Measurements from ENCODE around the gene ANXA2. TPM values are rescaled to one million over a fixed set of nuclear protein-coding genes. Genes with fewer than 3 reads are reported as not detected.
"Not testable (repeated sequence)": the region's sequence is repeated elsewhere in the genome, so short reads cannot be mapped to it uniquely, and the experiment has no call there.

The ANXA2 gene
- total and polyA plus RNA-seq, 2 donors (not counting 1 experiment from before 2014, with no cell fraction given): 116 to 133 TPM

DNA sequence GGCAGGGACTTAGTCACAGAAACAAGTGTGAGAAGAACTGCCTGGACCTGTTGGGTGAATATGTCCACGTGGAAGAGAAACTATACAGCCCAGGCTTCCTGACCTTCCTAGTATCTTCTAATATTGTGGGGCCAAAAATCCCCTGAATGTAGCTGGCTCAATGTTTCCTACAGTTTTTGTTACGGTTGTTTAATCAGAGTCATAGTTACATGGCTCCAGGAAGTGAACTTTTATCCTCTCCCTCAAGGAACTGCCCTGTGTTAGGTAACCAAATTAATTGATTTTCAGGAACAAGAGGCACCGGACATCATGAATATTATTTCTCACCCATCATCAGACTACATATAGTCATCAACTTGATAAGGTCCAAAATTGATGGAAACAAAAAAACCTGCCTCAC is 59.0 kb downstream of the ANXA2 start:
- WGBS (ENCODE audit: insufficient coverage): no CpG with 5 or more reads among the region's 3 CpGs
- H3K4me1 ChIP-seq (ENCODE audit: control insufficient read depth in 2 of 2, insufficient read depth in 2 of 2, low read length in 2 of 2): no peaks in the 10 kb centered on the region
- Mint-ChIP-seq H3K4me3 (no peak overlapping the region), H3K27me3 (peaks cover 2% of the 10 kb centered on the region), H3K27ac (no peak overlapping the region), H3K4me1 (no peaks in the 10 kb centered on the region), H3K9me3 (ENCODE audit: insufficient read depth) (no peaks in the 10 kb centered on the region)
- H3K4me3 ChIP-seq (ENCODE audit: control extremely low read depth in 1 of 5, extremely low read depth in 1 of 5, insufficient read depth in 1 of 5, low read depth in 2 of 5, low read length in 4 of 5): no peak overlapping the region
- intact Hi-C loops (cut with micrococcal nuclease): no loop called here
- no peak overlapping the region for H3K9ac ChIP-seq (ENCODE audit: low read length)
- no peaks in the 10 kb centered on the region for H3K9me3 ChIP-seq (ENCODE audit: control extremely low read depth in 1 of 3, control insufficient read depth in 2 of 3, insufficient read depth in 1 of 3, low read length in 2 of 3)
- no peaks in the 10 kb centered on the region for H3K27me3 ChIP-seq (replicated peaks in 1 of 4; ENCODE audit: control extremely low read depth in 1 of 4, control insufficient read depth in 3 of 4, insufficient read depth in 4 of 4, low read length in 3 of 4)
- no peaks in the 10 kb centered on the region for H3K36me3 ChIP-seq (replicated peaks in 1 of 2; ENCODE audit: control extremely low read depth in 1 of 2, control insufficient read depth in 1 of 2, extremely low read depth in 1 of 2, insufficient read depth in 2 of 2, low read length in 1 of 2)
- no peak overlapping the region for H3K27ac ChIP-seq (ENCODE audit: low read length in 2 of 2)
- CTCF ChIA-PET: no interaction called here
- no peak overlapping the region for H3K4me2 ChIP-seq (replicated peaks; ENCODE audit: low read depth, low read length, poor library complexity, severe bottlenecking)
- H4K20me1 ChIP-seq (ENCODE audit: control insufficient read depth, insufficient read depth, low read length, poor library complexity, severe bottlenecking): no peaks in the 10 kb centered on the region
- POLR2A ChIA-PET: no interaction called here
- H3K79me2 ChIP-seq (ENCODE audit: control insufficient read depth, insufficient read depth, low read length): no peaks in the 10 kb centered on the region
- ATAC-seq (ENCODE audit: low read depth) (no peak), DNase-seq (no peak)
- TF ChIP-seq, protein P1, sequence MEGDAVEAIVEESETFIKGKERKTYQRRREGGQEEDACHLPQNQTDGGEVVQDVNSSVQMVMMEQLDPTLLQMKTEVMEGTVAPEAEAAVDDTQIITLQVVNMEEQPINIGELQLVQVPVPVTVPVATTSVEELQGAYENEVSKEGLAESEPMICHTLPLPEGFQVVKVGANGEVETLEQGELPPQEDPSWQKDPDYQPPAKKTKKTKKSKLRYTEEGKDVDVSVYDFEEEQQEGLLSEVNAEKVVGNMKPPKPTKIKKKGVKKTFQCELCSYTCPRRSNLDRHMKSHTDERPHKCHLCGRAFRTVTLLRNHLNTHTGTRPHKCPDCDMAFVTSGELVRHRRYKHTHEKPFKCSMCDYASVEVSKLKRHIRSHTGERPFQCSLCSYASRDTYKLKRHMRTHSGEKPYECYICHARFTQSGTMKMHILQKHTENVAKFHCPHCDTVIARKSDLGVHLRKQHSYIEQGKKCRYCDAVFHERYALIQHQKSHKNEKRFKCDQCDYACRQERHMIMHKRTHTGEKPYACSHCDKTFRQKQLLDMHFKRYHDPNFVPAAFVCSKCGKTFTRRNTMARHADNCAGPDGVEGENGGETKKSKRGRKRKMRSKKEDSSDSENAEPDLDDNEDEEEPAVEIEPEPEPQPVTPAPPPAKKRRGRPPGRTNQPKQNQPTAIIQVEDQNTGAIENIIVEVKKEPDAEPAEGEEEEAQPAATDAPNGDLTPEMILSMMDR (IDR thresholded peaks at IDR 0.05): no peak
- TF ChIP-seq EZH2 (IDR thresholded peaks at IDR 0.05; ENCODE audit: borderline replicate concordance, insufficient read depth, low read depth, low read length, poor library complexity, severe bottlenecking): no peak
- H2AFZ ChIP-seq (ENCODE audit: insufficient read depth, low read depth, low read length, poor library complexity, severe bottlenecking): no peak overlapping the region

DNA sequence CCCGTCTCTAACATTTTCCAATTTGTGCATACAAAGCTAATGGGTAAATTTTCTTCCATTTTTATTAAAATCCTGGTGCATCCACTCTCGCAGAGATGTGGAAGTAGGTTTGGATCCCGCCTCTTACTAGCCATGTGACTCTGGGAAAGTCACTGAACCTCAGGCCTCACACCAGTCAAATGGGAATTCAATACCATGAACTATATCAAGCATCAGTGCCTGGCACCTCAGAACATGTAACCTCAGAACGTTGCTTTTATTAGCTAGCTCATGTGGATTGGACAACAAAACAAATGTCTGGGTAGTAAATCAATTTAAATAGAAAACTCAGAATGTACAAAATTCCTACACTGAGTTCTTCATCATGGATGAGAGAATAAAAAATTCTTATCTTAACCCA is 60.7 kb downstream of the ANXA2 start:
- no peaks in the 10 kb centered on the region for H3K4me1 ChIP-seq (ENCODE audit: control insufficient read depth in 2 of 2, insufficient read depth in 2 of 2, low read length in 2 of 2)
- H3K4me2 ChIP-seq (replicated peaks; ENCODE audit: low read depth, low read length, poor library complexity, severe bottlenecking): no peak overlapping the region
- no peaks in the 10 kb centered on the region for H4K20me1 ChIP-seq (ENCODE audit: control insufficient read depth, insufficient read depth, low read length, poor library complexity, severe bottlenecking)
- H3K36me3 ChIP-seq (replicated peaks in 1 of 2; ENCODE audit: control extremely low read depth in 1 of 2, control insufficient read depth in 1 of 2, extremely low read depth in 1 of 2, insufficient read depth in 2 of 2, low read length in 1 of 2): no peaks in the 10 kb centered on the region
- ATAC-seq (ENCODE audit: low read depth) (no peak), DNase-seq (no peak)
- POLR2A ChIA-PET: no interaction called here
- TF ChIP-seq, protein P1 (IDR thresholded peaks at IDR 0.05): no peak
- no peak for TF ChIP-seq EZH2 (IDR thresholded peaks at IDR 0.05; ENCODE audit: borderline replicate concordance, insufficient read depth, low read depth, low read length, poor library complexity, severe bottlenecking)
- Mint-ChIP-seq H3K4me3 (no peak overlapping the region), H3K9me3 (ENCODE audit: insufficient read depth) (no peaks in the 10 kb centered on the region), H3K27me3 (peaks cover 9% of the 10 kb centered on the region), H3K4me1 (no peaks in the 10 kb centered on the region), H3K27ac (no peak overlapping the region)
- WGBS (ENCODE audit: insufficient coverage): no CpG with 5 or more reads among the region's 4 CpGs
- no peak overlapping the region for H3K27ac ChIP-seq (ENCODE audit: low read length in 2 of 2)
- no peaks in the 10 kb centered on the region for H3K27me3 ChIP-seq (replicated peaks in 1 of 4; ENCODE audit: control extremely low read depth in 1 of 4, control insufficient read depth in 3 of 4, insufficient read depth in 4 of 4, low read length in 3 of 4)
- H3K79me2 ChIP-seq (ENCODE audit: control insufficient read depth, insufficient read depth, low read length): no peaks in the 10 kb centered on the region
- CTCF ChIA-PET: interaction anchor here (0.9 kb wide), 1 partner anchor 183 kb away, joined by 3 read pairs; no protein-coding TSS in a partner anchor
- no peak overlapping the region for H3K9ac ChIP-seq (ENCODE audit: low read length)
- intact Hi-C loops (cut with micrococcal nuclease): no loop called here
- H2AFZ ChIP-seq (ENCODE audit: insufficient read depth, low read depth, low read length, poor library complexity, severe bottlenecking): no peak overlapping the region
- no peak overlapping the region for H3K4me3 ChIP-seq (ENCODE audit: control extremely low read depth in 1 of 5, extremely low read depth in 1 of 5, insufficient read depth in 1 of 5, low read depth in 2 of 5, low read length in 4 of 5)
- no peaks in the 10 kb centered on the region for H3K9me3 ChIP-seq (ENCODE audit: control extremely low read depth in 1 of 3, control insufficient read depth in 2 of 3, insufficient read depth in 1 of 3, low read length in 2 of 3)

DNA sequence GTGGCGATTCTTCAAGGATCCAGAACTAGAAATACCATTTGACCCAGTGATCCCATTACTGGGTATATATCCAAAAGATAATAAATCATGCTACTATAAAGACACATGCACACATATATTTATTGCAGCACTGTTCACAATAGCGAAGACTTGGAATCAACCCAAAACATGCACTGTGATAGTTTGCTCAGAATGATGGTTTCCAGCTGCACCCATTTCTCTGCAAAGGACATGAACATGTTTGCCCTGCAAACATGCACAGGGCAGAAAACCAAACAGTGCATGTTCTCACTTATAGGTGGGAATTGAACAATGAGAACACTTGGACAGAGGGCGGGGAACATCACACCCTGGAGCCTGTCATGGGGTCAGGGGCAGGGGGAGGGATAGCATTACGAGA is 62.5 kb downstream of the ANXA2 start:
- H3K4me3 Mint-ChIP-seq; intact Hi-C loops (cut with micrococcal nuclease); H3K4me1 ChIP-seq (ENCODE audit: control insufficient read depth in 2 of 2, insufficient read depth in 2 of 2, low read length in 2 of 2); ATAC-seq (ENCODE audit: low read depth); H3K9me3 Mint-ChIP-seq (ENCODE audit: insufficient read depth); H3K27me3 ChIP-seq (replicated peaks in 1 of 4; ENCODE audit: control extremely low read depth in 1 of 4, control insufficient read depth in 3 of 4, insufficient read depth in 4 of 4, low read length in 3 of 4); H3K4me3 ChIP-seq (ENCODE audit: control extremely low read depth in 1 of 5, extremely low read depth in 1 of 5, insufficient read depth in 1 of 5, low read depth in 2 of 5, low read length in 4 of 5); H3K27ac Mint-ChIP-seq; H3K9me3 ChIP-seq (ENCODE audit: control extremely low read depth in 1 of 3, control insufficient read depth in 2 of 3, insufficient read depth in 1 of 3, low read length in 2 of 3); H2AFZ ChIP-seq (ENCODE audit: insufficient read depth, low read depth, low read length, poor library complexity, severe bottlenecking); H3K4me2 ChIP-seq (replicated peaks; ENCODE audit: low read depth, low read length, poor library complexity, severe bottlenecking); H3K36me3 ChIP-seq (replicated peaks in 1 of 2; ENCODE audit: control extremely low read depth in 1 of 2, control insufficient read depth in 1 of 2, extremely low read depth in 1 of 2, insufficient read depth in 2 of 2, low read length in 1 of 2); POLR2A ChIA-PET; DNase-seq; H3K9ac ChIP-seq (ENCODE audit: low read length); H3K27ac ChIP-seq (ENCODE audit: low read length in 2 of 2); H3K79me2 ChIP-seq (ENCODE audit: control insufficient read depth, insufficient read depth, low read length); H3K4me1 Mint-ChIP-seq; H4K20me1 ChIP-seq (ENCODE audit: control insufficient read depth, insufficient read depth, low read length, poor library complexity, severe bottlenecking): not testable (repeated sequence)
- WGBS (ENCODE audit: insufficient coverage): 85% methylated on average over 2 of the region's 4 CpGs
- CTCF ChIA-PET: interaction anchor here (1.2 kb wide), 2 partner anchors 9 to 14 kb away, joined by 3 read pairs; no protein-coding TSS in a partner anchor
- peaks cover 13% of the 10 kb centered on the region for H3K27me3 Mint-ChIP-seq
